IPS-15b (cell line): ENCODE data around the gene OCRL.
"Not testable (repeated sequence)": the region's sequence is repeated elsewhere in the genome, so short reads cannot be mapped to it uniquely, and the experiment has no call there.

ENCODE experiments used
- H3K27me3 ChIP-seq: one replicate; pipeline ENCODE4 v1.6.1; 2013; ENCODE audit warnings: low read length; ENCODE audit not compliant: control insufficient read depth, insufficient read depth
- H3K36me3 ChIP-seq: one replicate; pipeline ENCODE4 v1.6.1; 2013; ENCODE audit warnings: low read length; ENCODE audit not compliant: control insufficient read depth, insufficient read depth
- H3K4me1 ChIP-seq: one replicate; pipeline ENCODE4 v1.6.1; 2013; ENCODE audit warnings: mild to moderate bottlenecking, low read length; ENCODE audit not compliant: control insufficient read depth, insufficient read depth
- H3K4me3 ChIP-seq: one replicate; pipeline ENCODE4 v1.5.1; 2013; ENCODE audit warnings: low read depth, low read length
- H3K9ac ChIP-seq: one replicate; pipeline ENCODE4 v1.6.1; 2013; ENCODE audit warnings: low read depth, mild to moderate bottlenecking, low read length
- H3K9me3 ChIP-seq: one replicate; pipeline ENCODE4 v1.6.1; 2013; ENCODE audit warnings: mild to moderate bottlenecking, low read length; ENCODE audit not compliant: control insufficient read depth, insufficient read depth

The OCRL gene

DNA sequence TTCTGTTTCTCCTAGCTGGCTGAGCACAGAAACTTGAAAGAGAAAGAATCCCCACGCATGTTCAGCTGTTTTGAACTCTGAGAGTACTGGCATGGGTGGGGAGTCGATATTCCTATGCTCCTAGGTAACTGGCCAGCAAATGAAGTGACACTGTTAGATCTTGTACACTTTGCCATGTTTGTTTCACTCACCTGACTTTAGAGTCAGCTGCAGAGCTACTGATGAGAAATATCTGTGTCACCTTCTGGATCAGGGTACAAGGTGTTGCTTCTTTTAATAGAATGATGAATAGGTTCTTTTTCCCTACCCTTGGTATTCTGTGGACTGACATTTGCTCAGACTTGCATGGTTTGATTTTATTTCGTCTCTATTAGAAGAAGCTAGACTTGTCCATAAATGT, 28.3 kb downstream of the OCRL start:
- no peaks in the 10 kb centered on the region for H3K27me3 ChIP-seq
- H3K9ac ChIP-seq: no peak overlapping the region
- no peaks in the 10 kb centered on the region for H3K4me1 ChIP-seq
- H3K9me3 ChIP-seq: no peaks in the 10 kb centered on the region
- no peak overlapping the region for H3K4me3 ChIP-seq
- peaks cover 9% of the 10 kb centered on the region for H3K36me3 ChIP-seq

- Histone ChIP-seq H3K27me3 (no peaks in the 10 kb centered on the region), H3K4me1 (no peaks in the 10 kb centered on the region), H3K9ac (no peak overlapping the region), H3K4me3 (no peak overlapping the region), H3K9me3 (no peaks in the 10 kb centered on the region), H3K36me3 (peaks cover 23% of the 10 kb centered on the region)
Measured at GRCh38 chrX:129572422-129572821, 32.4 kb downstream of the OCRL start.

DNA sequence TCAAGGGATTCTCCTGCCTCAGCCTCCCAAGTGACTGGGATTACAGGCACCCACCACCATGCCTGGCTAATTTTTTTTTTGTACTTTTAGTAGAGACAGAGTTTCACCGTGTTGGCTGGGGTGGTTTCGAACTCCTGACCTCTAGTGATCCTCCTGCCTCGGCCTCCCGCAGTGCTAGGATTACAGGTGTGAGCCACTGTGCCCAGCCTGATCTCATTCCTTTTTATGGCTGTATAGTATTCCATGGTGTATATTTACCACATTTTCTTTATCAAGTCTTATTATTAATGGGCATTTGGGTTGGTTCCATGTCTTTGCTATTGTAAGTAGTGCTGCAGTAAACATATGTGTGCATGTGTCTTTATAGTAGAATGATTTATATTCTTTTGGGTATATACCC, 33.6 kb downstream of the OCRL start:
- H3K4me3 ChIP-seq, H3K9me3 ChIP-seq, H3K4me1 ChIP-seq, H3K9ac ChIP-seq, H3K27me3 ChIP-seq: not testable (repeated sequence)
- H3K36me3 ChIP-seq: peaks cover 19% of the 10 kb centered on the region

GRCh38 chrX:129574214-129574613, 34.2 kb downstream of the OCRL start:
- H3K4me1 ChIP-seq: no peaks in the 10 kb centered on the region
- H3K9me3 ChIP-seq: no peaks in the 10 kb centered on the region
- no peak overlapping the region for H3K9ac ChIP-seq
- no peak overlapping the region for H3K4me3 ChIP-seq
- H3K27me3 ChIP-seq: no peaks in the 10 kb centered on the region
- H3K36me3 ChIP-seq: peaks cover 19% of the 10 kb centered on the region

DNA sequence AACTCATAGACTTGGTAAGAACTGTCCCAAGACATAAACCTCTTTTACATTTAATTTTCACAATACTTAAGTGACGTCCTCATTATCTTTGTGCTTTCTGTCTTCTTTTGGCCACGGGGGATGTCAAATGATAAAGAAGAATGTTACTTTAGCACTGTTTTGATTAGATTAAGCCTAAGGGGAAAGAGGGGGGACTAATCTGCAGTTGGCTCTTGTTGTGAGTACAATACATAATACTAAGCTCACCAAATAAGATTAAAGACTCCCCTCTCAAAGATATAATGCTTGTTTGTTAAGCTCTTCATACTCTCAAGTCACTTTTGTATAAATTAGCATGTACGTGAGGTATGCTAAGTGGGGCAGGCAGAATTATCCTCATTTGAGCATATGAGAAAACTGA, 36.5 kb downstream of the OCRL start:
- no peak overlapping the region for H3K9ac ChIP-seq
- no peaks in the 10 kb centered on the region for H3K9me3 ChIP-seq
- no peaks in the 10 kb centered on the region for H3K4me1 ChIP-seq
- no peak overlapping the region for H3K4me3 ChIP-seq
- peaks cover 14% of the 10 kb centered on the region for H3K36me3 ChIP-seq
- H3K27me3 ChIP-seq: no peaks in the 10 kb centered on the region

DNA sequence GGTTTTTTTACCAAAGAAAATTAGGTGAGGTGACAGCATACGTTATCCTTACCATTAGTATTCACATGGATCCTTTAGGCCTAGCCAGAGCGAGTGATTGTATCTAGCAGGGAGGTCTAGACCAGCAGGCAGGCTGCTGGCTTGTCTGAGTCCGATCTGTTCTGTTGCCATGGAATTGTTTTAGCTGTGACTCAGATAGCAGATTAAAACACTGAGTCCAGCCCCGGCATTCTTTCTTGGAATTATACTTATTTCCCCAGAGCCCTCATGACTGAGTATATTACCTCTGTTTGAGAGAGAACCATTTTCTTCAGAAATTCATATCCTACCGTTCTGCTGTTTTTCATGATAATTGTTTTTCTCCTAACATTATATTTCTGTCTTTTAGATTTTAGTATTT, 37.4 kb downstream of the OCRL start:
- no peaks in the 10 kb centered on the region for H3K9me3 ChIP-seq
- no peak overlapping the region for H3K4me3 ChIP-seq
- no peaks in the 10 kb centered on the region for H3K4me1 ChIP-seq
- H3K27me3 ChIP-seq: no peaks in the 10 kb centered on the region
- no peak overlapping the region for H3K9ac ChIP-seq
- H3K36me3 ChIP-seq: peaks cover 14% of the 10 kb centered on the region

DNA sequence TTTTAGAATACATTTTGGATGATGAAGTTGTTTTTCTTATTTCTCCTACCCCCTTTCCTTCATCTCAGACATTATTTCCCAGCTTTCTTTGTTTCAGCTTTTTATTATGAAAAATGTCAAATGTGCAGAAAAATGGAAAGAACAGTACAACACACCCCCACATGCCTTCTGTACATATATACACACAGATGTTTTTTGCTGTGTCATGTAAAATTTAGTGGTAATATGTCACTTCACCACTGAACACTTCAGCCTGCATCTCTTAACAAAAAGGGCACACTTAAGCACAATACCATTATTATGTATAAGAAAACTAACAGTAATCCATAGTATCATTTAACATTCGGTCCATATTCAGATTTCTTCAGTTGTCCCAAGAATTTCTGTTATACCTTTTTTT, 37.8 kb downstream of the OCRL start:
- H3K4me1 ChIP-seq: no peaks in the 10 kb centered on the region
- H3K9ac ChIP-seq: no peak overlapping the region
- H3K27me3 ChIP-seq: no peaks in the 10 kb centered on the region
- no peak overlapping the region for H3K4me3 ChIP-seq
- peaks cover 14% of the 10 kb centered on the region for H3K36me3 ChIP-seq
- no peaks in the 10 kb centered on the region for H3K9me3 ChIP-seq

DNA sequence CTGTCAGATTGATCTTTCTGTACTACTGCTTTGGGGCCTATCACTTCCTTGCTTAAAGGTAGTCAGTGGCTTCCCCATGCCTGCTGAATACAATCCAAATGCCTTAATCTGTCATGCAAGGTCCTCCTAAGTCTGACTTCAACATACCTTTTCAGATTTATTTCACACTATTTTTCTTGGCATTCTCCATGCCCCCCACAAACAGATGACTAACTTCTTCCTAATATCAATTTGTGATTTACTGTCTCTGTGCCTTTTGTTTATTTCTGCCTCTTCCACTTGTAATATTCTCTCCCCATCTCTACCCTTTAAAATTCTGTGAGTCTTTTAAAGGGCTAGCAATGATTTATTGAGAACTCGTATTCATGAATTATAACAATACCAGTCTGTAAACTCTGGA, 41.8 kb downstream of the OCRL start:
- Histone ChIP-seq H3K4me1 (no peaks in the 10 kb centered on the region), H3K9ac (no peak overlapping the region), H3K27me3 (no peaks in the 10 kb centered on the region), H3K36me3 (peaks cover 4% of the 10 kb centered on the region), H3K9me3 (no peaks in the 10 kb centered on the region), H3K4me3 (no peak overlapping the region)

- no peak overlapping the region for H3K9ac ChIP-seq
- H3K4me3 ChIP-seq: no peak overlapping the region
- no peaks in the 10 kb centered on the region for H3K9me3 ChIP-seq
- H3K36me3 ChIP-seq: peaks cover 26% of the 10 kb centered on the region
- H3K4me1 ChIP-seq: no peaks in the 10 kb centered on the region
- H3K27me3 ChIP-seq: no peaks in the 10 kb centered on the region
Measured at GRCh38 chrX:129585167-129585566, 45.1 kb downstream of the OCRL start.

- H3K4me1 ChIP-seq: no peaks in the 10 kb centered on the region
- H3K4me3 ChIP-seq: no peak overlapping the region
- H3K9ac ChIP-seq: no peak overlapping the region
- H3K36me3 ChIP-seq: peaks cover 31% of the 10 kb centered on the region
- no peaks in the 10 kb centered on the region for H3K27me3 ChIP-seq
- H3K9me3 ChIP-seq: no peaks in the 10 kb centered on the region
Measured at GRCh38 chrX:129585691-129586090, 45.6 kb downstream of the OCRL start.

- Histone ChIP-seq H3K4me1 (no peaks in the 10 kb centered on the region), H3K9me3 (no peaks in the 10 kb centered on the region), H3K4me3 (no peak overlapping the region), H3K36me3 (peaks cover 37% of the 10 kb centered on the region), H3K9ac (no peak overlapping the region), H3K27me3 (no peaks in the 10 kb centered on the region)
Measured at GRCh38 chrX:129586446-129586845, 46.4 kb downstream of the OCRL start.

- Histone ChIP-seq H3K4me3 (no peak overlapping the region), H3K9me3 (no peaks in the 10 kb centered on the region), H3K27me3 (no peaks in the 10 kb centered on the region), H3K36me3 (peaks cover 44% of the 10 kb centered on the region), H3K4me1 (peaks cover 14% of the 10 kb centered on the region), H3K9ac (no peak overlapping the region)
Measured at GRCh38 chrX:129590596-129590995, 50.5 kb downstream of the OCRL start.

GRCh38 chrX:129593137-129593536, 53.1 kb downstream of the OCRL start:
- peaks cover 33% of the 10 kb centered on the region for H3K36me3 ChIP-seq
- no peak overlapping the region for H3K9ac ChIP-seq
- peaks cover 14% of the 10 kb centered on the region for H3K4me1 ChIP-seq
- H3K27me3 ChIP-seq: no peaks in the 10 kb centered on the region
- no peaks in the 10 kb centered on the region for H3K9me3 ChIP-seq
- H3K4me3 ChIP-seq: no peak overlapping the region
